GM21737 (cell line): Measurements from ENCODE around the gene KLF11.
"Not testable (repeated sequence)": the region's sequence is repeated elsewhere in the genome, so short reads cannot be mapped to it uniquely, and the experiment has no call there.

Experiments
- ATAC-seq: cut with Tn5 transposase; IDR thresholded peaks from one replicate; pipeline ENCODE4 v1.9.1; 2021; ENCODE audit warnings: mild to moderate bottlenecking, moderate library complexity; ENCODE audit not compliant: unreplicated experiment

The KLF11 gene

GRCh38 chr2:10022966-10023662, 20.2 kb upstream of the KLF11 start:
- no peak for ATAC-seq

DNA sequence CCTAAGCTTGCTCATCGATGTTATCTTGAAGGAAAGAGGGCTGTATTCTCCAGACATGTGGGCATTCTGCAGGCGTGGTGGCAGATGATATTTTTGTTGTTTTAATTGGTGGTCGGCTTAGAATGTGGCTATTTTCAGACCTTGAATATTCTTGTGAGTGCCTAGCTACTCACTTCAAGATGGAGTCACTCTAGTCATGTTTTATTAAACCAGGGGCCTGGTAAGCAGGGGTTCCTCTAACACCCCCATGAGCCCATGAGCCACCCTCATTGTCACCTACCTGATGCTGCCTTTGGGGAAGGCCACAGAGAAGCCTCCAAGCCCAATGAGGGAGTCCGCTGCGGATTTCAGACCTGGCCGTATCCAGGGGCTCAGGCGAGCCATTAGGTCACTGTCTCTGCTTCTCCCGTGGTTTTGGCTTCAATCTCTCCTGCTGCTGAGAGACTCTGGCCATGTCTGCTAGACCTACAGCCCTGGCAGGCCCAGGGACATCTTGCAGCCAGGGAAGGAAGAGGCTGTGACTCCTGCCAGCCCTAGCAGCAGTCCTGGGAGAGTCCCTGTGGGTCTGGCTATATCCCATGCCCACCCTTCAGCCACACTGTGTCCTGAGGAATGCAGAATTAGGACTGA, 16.3 kb upstream of the KLF11 start:
- no peak for ATAC-seq

GRCh38 chr2:10027660-10028330, 15.6 kb upstream of the KLF11 start:
- ATAC-seq = no peak

- no peak for ATAC-seq
Observed at GRCh38 chr2:10028407-10028987, 14.9 kb upstream of the KLF11 start.

DNA sequence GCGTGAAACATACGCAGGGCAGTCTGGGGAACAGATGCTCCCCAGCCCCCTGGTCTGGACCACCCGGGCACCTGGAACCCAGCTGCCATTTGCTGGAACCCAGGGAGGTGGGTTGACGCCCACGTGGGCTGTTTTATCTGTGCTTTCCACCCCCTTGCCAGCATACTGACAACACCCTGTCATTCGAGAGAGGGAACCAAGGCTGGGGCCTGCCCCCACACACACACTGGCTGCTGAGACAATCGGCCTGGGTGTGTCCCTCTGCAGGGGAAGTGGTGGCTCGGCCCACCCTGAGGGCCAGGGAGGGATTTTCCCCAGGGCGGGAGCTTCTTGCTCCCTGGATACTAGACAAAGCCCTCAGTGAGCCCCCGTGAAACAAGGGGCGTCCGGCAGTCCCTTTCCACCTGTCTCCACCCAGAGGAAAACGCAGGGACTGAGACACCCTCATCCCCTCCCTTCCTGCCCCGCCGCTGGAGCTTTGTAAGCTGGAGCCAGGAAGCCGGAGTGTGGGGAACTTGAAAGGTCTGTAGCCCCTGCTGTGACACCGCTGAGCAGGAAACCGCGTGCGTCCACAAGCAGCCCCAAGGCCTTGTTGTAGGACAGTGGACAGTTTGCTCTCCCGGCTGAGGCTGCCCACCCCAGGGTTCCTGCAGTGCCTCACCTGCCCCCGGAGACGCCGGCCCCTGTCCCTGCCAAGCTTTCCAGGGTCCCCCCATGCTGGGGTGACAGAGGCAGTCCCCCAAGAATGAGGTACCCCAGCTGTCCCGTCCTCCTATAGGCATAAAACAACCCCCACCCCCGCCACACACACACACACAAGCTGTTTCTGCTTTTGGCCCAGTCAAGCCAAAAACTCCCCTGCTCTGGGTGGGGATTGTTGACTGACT, 14.1 kb upstream of the KLF11 start:
- peak; percentile 65 for ATAC-seq

- no peak for ATAC-seq
Observed at GRCh38 chr2:10029875-10030223, 13.5 kb upstream of the KLF11 start.

- no peak for ATAC-seq
Observed at GRCh38 chr2:10030311-10030736, 13.0 kb upstream of the KLF11 start.

DNA sequence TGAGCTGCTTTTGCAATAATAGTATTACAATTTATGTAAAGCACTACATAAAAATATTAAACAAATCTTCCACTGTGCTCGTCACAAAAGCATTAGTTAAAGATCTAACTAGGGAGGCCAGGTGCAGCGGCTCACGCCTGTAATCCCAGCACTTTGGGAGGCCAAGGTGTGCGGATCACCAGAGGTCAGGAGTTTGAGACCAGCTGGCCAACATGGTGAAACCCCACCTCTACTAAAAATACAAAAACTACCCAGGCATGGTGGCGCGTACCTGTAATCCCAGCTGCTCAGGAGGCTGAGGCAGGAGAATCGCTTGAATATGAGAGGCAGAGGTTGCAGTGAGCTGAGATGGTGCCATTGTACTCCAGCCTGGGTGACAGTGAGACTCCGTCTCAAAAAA, 12.6 kb upstream of the KLF11 start:
- not testable (repeated sequence) for ATAC-seq

DNA sequence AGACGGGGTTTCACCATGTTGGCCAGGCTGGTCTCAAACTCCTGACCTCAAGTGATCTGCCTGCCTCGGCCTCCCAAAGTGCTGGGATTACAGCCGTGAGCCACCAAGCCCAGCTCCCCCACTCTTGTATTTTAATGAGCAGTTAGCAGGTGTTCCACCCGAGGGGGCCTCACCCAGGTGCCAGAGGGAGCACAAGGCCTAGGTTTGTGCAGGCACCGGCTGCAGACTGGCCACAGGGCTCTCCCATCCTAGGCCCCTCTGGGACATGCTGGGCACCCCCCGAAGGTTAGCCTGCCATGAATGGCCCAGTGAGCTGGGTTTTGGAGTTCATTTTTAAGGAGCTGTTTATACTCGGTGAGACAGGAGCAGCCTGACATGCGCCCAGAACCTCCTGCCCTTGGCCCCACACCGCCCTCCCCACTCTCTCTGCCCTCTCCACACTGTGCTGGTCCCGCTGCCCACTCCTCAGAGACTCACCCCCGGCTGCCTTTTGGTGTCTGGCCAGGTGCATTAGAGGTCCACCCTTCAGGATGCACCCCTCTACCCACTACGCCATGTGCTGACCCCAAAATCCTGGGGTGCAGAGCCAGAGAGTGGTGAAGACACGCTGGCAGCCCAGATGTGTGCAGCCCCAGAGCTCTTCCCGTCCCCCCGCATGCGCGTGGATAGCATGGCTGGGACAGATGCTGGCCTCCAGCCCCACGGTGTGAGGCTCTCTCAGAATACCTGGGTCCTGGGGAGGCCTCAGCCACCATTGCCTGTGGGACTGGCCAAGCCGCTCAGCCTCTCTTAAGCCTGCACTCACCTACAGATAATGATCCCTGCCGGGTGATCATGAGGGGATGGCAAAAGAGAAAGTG, 11.2 kb upstream of the KLF11 start:
- no peak for ATAC-seq

DNA sequence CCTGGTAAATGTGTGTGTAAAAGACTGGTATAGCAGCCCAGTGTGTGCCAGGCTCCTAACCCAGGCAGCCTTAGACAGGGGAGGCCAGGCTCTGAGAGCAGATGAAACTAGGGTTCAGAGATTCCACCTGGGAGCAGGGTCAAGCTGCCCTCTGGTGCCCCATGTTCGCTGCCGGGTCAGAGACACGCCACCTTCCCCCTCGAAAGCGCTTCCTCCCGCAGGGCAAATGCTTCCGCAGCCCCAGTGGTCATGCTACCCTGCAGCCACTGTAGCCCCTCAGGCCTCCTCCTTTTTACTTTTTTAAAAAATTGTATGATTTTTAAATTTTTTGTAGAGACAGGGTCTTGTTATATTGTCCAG, 10.6 kb upstream of the KLF11 start:
- no peak for ATAC-seq

DNA sequence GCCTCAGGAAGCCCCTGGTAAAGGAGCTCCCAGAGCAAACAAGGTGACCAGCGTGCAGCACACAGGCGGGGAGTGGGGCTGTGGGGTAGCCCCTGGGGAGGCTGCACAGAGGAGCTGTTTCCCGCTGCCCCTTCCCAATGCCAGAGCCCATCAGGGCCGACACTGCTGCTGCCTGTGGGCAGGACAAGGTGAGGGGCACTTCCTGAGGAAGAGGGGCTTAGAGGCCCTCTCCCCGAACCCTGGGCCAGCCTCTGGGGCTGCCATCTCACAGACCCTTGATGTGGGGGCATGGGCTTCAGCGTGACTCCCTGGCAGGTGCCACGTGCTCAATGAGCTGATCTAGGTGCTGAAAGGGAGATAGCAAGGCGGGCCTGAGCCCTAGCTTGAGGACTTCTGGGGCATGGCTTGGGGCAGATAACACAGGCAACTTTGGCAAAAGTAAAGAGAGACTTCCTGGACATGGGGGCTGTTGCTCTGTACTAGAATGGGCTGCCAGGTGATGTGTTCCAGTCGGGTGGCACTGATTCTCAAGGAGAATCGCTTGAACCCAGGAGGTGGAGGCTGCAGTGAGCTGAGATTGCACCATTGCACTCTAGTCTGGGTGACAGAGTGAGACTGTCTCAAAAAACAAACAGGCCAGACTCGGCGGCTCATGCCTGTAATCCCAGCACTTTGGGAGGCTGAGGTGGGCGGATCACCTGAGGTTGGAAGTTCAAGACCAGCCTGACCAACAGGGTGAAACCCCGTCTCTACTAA, 9.9 kb upstream of the KLF11 start:
- ATAC-seq = no peak

DNA sequence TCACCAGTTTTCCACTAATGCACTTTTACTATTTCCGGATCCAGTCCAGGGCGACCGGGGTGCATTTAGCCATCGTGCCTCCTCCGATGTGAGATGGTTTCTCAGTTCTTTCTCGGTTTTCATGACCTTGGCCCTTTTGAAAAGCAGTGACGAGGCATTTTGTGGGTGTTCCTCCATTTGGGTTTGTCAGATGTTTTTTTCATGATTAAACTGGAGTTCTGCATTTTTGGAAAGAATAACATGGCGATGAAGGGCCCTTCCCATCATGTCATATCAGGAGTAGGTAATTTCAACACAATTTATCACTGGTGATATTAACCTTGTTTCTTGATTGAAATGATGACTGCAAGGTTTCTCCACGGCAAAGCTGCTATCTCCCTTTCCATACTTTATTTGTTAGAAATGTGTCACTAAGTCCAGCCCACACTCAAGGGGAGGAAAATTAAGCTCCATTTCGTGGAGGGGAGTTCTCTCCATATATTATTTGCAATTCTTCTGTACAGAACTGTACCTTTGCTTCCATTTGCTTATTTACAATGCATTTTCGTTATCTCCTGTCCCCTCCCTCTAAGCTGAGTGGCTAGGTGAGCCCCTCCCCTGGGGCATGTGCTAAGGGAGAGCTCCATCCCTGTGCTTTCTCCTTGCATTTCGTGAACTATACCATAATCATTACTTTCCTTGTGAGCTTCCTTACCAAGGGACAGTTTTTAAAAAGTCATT, 8.9 kb upstream of the KLF11 start:
- ATAC-seq = no peak

DNA sequence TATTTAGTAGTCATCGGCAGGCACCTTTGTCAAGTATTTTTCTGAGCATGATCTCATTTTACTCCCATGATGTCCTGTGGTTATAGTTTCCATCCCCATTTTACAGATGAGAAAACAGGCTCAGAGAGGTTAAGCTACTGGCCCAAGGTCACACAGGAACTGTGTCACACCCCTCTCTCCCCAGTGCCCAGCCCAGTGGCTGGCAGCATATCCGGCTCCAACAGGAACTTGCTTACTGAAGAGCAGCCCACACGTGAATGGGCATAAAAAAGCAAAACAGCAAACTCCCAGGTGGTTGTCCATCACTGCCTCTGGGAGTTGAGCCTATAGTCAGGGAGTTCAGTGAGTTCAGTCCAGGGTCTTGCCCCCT, 8.3 kb upstream of the KLF11 start:
- no peak for ATAC-seq

DNA sequence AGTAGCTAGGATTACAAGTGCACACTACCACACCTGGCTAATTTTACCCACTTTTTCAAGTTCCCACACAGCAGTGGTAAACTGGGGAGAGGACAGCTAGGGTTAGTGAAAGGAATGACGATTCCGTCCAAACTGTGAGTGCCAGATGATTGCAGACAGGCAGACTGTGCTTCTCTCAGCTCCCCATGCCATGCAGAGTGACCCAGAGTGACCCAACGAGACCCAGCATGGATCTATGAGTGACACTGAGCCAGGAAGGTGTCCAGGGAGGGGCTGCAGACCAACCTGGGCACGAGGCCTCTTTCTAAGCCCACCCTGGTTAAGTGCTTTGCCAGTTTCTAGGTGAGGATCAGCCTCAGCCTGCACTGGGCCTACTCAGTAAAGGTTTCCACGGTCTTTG, 7.7 kb upstream of the KLF11 start:
- no peak for ATAC-seq

GRCh38 chr2:10036095-10036884, 7.1 kb upstream of the KLF11 start:
- ATAC-seq = no peak

DNA sequence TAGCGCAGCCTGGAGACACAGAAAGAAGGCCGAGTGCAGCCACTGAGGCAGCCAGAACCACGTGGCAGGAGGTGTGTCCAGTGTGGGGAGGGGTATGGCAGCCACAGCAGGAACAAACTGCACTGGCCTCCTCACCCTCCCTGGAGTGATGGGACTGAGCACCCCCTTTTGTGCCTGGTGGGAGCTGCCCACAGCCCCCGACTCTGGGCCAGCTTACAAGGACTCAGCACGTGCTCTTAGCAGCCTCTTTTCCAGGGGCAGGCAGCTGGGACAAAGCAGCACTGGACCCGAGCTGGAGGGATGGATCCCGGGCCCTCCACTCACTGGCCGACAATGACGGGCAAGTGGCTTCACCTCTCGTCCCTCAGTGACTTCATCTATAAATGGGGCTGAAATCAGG, 5.2 kb upstream of the KLF11 start:
- no peak for ATAC-seq

DNA sequence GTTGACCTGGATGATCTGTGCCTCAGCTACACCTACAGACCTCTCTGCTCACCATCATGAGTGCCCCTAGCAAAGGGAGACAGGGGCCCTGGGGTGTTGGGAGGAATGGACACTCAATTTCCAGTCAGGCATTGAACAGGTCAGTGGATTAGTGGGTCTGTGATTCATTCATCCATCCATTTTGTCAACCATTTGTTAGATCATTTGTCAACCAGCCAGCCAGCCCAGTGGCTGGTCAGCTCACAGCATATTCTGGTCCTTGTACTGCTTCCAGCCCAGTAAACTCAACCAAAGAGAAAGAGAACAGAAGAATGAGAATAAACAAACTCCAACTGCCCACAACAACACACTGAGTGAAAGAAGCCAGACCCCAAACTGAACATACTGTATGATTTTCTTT, 4.6 kb upstream of the KLF11 start:
- ATAC-seq = no peak
